ENCODE results near the gene ELL.

The ELL gene

GRCh38 chr19:18433735-18434398, 88.0 kb downstream of the ELL start:
- no peak for DNase-seq (ENCODE audit: low spot score)

- no peak for DNase-seq (ENCODE audit: low spot score)
These were observed 88.7 kb downstream of the ELL start for GRCh38 chr19:18433015-18433691.

- no peak for DNase-seq (ENCODE audit: low spot score)
These were observed 89.4 kb downstream of the ELL start for GRCh38 chr19:18432275-18433014.

- DNase-seq (ENCODE audit: low spot score), result no peak
These were observed 90.3 kb downstream of the ELL start for GRCh38 chr19:18431351-18432197.

- DNase-seq (ENCODE audit: low spot score), result no peak
These were observed 91.3 kb downstream of the ELL start for GRCh38 chr19:18430417-18431144.

- no peak for DNase-seq (ENCODE audit: low spot score)
These were observed 92.0 kb downstream of the ELL start for GRCh38 chr19:18429717-18430416.

- no peak for DNase-seq (ENCODE audit: low spot score)
These were observed 92.8 kb downstream of the ELL start for GRCh38 chr19:18428787-18429674.

- DNase-seq (ENCODE audit: low spot score), result no peak
These were observed 93.6 kb downstream of the ELL start for GRCh38 chr19:18428173-18428786.

GRCh38 chr19:18427743-18428113, 94.1 kb downstream of the ELL start:
- no peak for DNase-seq (ENCODE audit: low spot score)

- no peak for DNase-seq (ENCODE audit: low spot score)
These were observed 94.7 kb downstream of the ELL start for GRCh38 chr19:18427080-18427742.

- DNase-seq (ENCODE audit: low spot score), result no peak
These were observed 95.5 kb downstream of the ELL start for GRCh38 chr19:18426416-18426767.

GRCh38 chr19:18425515-18426415, 96.1 kb downstream of the ELL start:
- DNase-seq (ENCODE audit: low spot score), result no peak

GRCh38 chr19:18424890-18425514, 96.9 kb downstream of the ELL start:
- DNase-seq (ENCODE audit: low spot score), result no peak

GRCh38 chr19:18424122-18424889, 97.6 kb downstream of the ELL start:
- DNase-seq (ENCODE audit: low spot score), result no peak

GRCh38 chr19:18423258-18424020, 98.4 kb downstream of the ELL start:
- no peak for DNase-seq (ENCODE audit: low spot score)

Measured in HuH-7 (cell line).